ENCODE results near the gene TBC1D3I.
"Not testable (repeated sequence)": the region's sequence is repeated elsewhere in the genome, so short reads cannot be mapped to it uniquely, and the experiment has no call there.

DNA sequence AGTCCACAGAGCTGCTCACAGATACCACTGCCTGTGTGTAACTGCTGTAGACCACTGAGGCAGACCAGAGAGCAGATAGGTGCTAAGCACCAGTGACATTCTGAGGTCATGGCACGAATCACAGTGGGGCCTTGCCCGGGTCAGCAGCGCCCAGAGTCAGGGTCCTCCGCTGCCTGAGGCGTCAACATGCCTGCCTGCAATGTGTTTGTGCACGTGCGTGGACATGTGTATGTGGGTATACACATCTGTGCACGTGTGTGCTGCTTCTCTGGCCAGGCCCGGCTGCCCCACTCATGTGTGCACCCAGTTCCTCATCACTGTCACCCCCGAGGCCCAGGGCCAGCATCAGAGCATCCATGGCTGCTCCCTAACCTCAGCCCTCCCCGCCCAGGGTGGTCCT lies at the start of gene TBC1D3I:
- TF ChIP-seq POLR2A (IDR thresholded peaks at IDR 0.05): not testable (repeated sequence)
- TF ChIP-seq, protein P1, sequence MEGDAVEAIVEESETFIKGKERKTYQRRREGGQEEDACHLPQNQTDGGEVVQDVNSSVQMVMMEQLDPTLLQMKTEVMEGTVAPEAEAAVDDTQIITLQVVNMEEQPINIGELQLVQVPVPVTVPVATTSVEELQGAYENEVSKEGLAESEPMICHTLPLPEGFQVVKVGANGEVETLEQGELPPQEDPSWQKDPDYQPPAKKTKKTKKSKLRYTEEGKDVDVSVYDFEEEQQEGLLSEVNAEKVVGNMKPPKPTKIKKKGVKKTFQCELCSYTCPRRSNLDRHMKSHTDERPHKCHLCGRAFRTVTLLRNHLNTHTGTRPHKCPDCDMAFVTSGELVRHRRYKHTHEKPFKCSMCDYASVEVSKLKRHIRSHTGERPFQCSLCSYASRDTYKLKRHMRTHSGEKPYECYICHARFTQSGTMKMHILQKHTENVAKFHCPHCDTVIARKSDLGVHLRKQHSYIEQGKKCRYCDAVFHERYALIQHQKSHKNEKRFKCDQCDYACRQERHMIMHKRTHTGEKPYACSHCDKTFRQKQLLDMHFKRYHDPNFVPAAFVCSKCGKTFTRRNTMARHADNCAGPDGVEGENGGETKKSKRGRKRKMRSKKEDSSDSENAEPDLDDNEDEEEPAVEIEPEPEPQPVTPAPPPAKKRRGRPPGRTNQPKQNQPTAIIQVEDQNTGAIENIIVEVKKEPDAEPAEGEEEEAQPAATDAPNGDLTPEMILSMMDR (IDR thresholded peaks at IDR 0.05): not testable (repeated sequence)
